ENCODE measurements around the gene ADAMTS2.

GRCh38 chr5:179226696-179227095 is 118.6 kb downstream of the ADAMTS2 start:
- TF ChIP-seq SUZ12 (IDR thresholded peaks at IDR 0.05) = no peak
- TF ChIP-seq ZNF384 (IDR thresholded peaks at IDR 0.05) = no peak
- TF ChIP-seq BHLHE40 (IDR thresholded peaks at IDR 0.05; ENCODE audit: borderline replicate concordance) = no peak
- no peak for TF ChIP-seq NFRKB (IDR thresholded peaks at IDR 0.05)
- no peak for TF ChIP-seq SP1 (IDR thresholded peaks at IDR 0.05)
